GM12801 (cell line): ENCODE measurements around the gene TTN.

Experiments
- CTCF ChIP-seq: IDR thresholded peaks from one replicate; pipeline ENCODE4 v1.5.1; 2011; ENCODE audit warnings: control low read depth; ENCODE audit not compliant: insufficient read length; ENCODE audit errors: extremely low read depth

TTN gene

GRCh38 chr2:178584666-178585065, 222.6 kb downstream of the TTN start:
- TF ChIP-seq CTCF = no peak

GRCh38 chr2:178579006-178579405, 228.2 kb downstream of the TTN start:
- TF ChIP-seq CTCF = no peak

- TF ChIP-seq CTCF = no peak
Measured at GRCh38 chr2:178574789-178575188, 232.4 kb downstream of the TTN start.

- no peak for TF ChIP-seq CTCF
Measured at GRCh38 chr2:178568227-178568626, 239.0 kb downstream of the TTN start.

DNA sequence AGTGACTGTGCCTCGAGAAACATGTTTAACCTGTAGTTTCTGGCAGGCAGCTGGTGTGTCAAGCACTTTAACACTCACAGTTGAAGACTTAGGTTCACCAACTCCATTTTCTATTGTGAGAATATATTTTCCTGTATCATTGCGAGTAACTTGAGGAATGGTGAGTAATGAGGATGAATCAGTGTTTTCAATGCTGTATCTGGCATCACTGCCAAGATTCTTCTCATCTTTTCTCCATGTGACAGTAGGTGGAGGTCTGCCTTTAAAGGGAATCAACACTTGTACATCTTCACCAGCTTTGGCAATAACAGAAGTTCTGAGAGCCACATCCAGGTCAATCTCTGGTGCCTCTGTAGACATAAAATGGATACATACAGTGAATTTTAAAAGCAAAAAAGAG, 254.2 kb downstream of the TTN start:
- no peak for TF ChIP-seq CTCF

DNA sequence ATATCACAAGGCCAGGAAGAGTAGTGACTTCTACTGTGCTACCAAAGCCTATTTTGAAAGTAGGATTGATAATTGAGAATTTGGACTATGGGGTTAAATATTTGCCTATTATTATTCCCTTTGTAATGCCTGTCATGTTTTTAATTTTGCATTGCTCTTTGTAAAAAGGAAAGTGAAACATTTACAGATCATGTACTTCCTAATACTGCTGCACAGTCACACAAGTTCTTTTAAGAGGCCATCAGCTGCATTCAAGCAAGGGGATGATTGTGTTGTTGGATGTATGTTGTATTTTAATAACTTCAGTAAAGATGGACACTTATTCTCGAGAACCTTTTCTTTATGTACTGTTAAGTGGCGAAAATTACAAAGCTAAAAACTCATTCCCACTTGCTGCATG, 256.9 kb downstream of the TTN start:
- TF ChIP-seq CTCF = no peak

GRCh38 chr2:178542569-178542968, 264.7 kb downstream of the TTN start:
- no peak for TF ChIP-seq CTCF

DNA sequence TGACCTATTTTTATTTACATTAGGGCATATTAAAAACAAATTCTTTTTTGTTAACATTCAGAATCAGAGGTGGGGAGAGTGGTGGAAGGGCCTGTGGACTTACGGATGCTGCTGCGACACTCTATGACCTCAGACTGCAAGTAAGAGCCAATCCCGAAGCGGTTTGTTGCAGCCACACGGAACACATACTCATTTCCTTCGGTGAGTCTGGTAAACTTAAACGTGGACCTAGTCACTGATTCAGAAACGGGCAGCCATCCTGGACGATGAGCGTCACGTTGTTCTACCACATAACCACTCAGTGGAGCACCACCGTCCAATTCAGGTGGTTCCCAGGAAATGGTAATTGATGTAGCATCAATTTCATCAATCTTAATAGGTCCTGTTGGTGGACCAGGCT, 265.1 kb downstream of the TTN start:
- no peak for TF ChIP-seq CTCF
